ENCODE data around the gene PARVG.

GRCh38 chr22:44164031-44164430, 16.7 kb upstream of the PARVG start:
- TF ChIP-seq CTCF (IDR thresholded peaks at IDR 0.05) = no peak
- TF ChIP-seq POLR2A (IDR thresholded peaks at IDR 0.05) = no peak

Measured in breast epithelium (tissue), 3 donors.